KOPT-K1 (cell line): Measurements from ENCODE around the gene CTSD.
A peak's percentile ranks its signal among the peaks of the same experiment; 100 is the strongest.

Experiments
- H3K27ac ChIP-seq: fragments of 200-600 bp; sonication (generic); 2 replicates; pipeline ENCODE4 v1.5.1; 2016; ENCODE audit warnings: antibody characterized with exemption, mild to moderate bottlenecking, low read depth, low read length; ENCODE audit not compliant: poor library complexity, severe bottlenecking
- H3K36me3 ChIP-seq: fragments of 200-600 bp; sonication (generic); 2 replicates; pipeline ENCODE4 v1.5.1; 2017; ENCODE audit warnings: antibody characterized with exemption, mild to moderate bottlenecking, low read length, moderate library complexity; ENCODE audit not compliant: insufficient read depth
- H3K9me3 ChIP-seq: fragments of 200-600 bp; sonication (generic); 2 replicates; pipeline ENCODE4 v1.5.1; 2017; ENCODE audit warnings: antibody characterized with exemption, low read length, mild to moderate bottlenecking; ENCODE audit not compliant: insufficient read depth, poor library complexity, severe bottlenecking

CTSD gene

GRCh38 chr11:1739576-1739975 lies 24.2 kb downstream of the CTSD start:
- H3K27ac ChIP-seq = no peak overlapping the region
- H3K9me3 ChIP-seq = peaks cover 24% of the 10 kb centered on the region
- H3K36me3 ChIP-seq = no peaks in the 10 kb centered on the region

GRCh38 chr11:1738380-1738779 lies 25.3 kb downstream of the CTSD start:
- H3K36me3 ChIP-seq = no peaks in the 10 kb centered on the region
- peaks cover 24% of the 10 kb centered on the region for H3K9me3 ChIP-seq
- H3K27ac ChIP-seq = no peak overlapping the region

- Histone ChIP-seq H3K27ac (no peak overlapping the region), H3K9me3 (peaks cover 24% of the 10 kb centered on the region), H3K36me3 (no peaks in the 10 kb centered on the region)
Observed at GRCh38 chr11:1737080-1737757, 26.5 kb downstream of the CTSD start.

- Histone ChIP-seq H3K27ac (no peak overlapping the region), H3K9me3 (peaks cover 24% of the 10 kb centered on the region), H3K36me3 (no peaks in the 10 kb centered on the region)
Observed at GRCh38 chr11:1736447-1736992, 27.2 kb downstream of the CTSD start.

GRCh38 chr11:1735271-1735670 lies 28.5 kb downstream of the CTSD start:
- no peaks in the 10 kb centered on the region for H3K36me3 ChIP-seq
- peaks cover 24% of the 10 kb centered on the region for H3K9me3 ChIP-seq
- H3K27ac ChIP-seq = no peak overlapping the region

GRCh38 chr11:1734641-1735081 lies 29.1 kb downstream of the CTSD start:
- Histone ChIP-seq H3K9me3 (peaks cover 24% of the 10 kb centered on the region), H3K36me3 (no peaks in the 10 kb centered on the region), H3K27ac (no peak overlapping the region)

GRCh38 chr11:1733716-1734640 lies 29.7 kb downstream of the CTSD start:
- Histone ChIP-seq H3K36me3 (no peaks in the 10 kb centered on the region), H3K27ac (peak overlapping the region; percentile 7), H3K9me3 (peaks cover 24% of the 10 kb centered on the region)

- H3K27ac ChIP-seq = no peak overlapping the region
- peaks cover 24% of the 10 kb centered on the region for H3K9me3 ChIP-seq
- no peaks in the 10 kb centered on the region for H3K36me3 ChIP-seq
Observed at GRCh38 chr11:1733009-1733715, 30.6 kb downstream of the CTSD start.

- H3K9me3 ChIP-seq = peaks cover 19% of the 10 kb centered on the region
- H3K27ac ChIP-seq = no peak overlapping the region
- no peaks in the 10 kb centered on the region for H3K36me3 ChIP-seq
Observed at GRCh38 chr11:1732418-1733008, 31.2 kb downstream of the CTSD start.

GRCh38 chr11:1731451-1732059 lies 32.2 kb downstream of the CTSD start:
- H3K36me3 ChIP-seq = no peaks in the 10 kb centered on the region
- H3K27ac ChIP-seq = no peak overlapping the region
- peaks cover 9% of the 10 kb centered on the region for H3K9me3 ChIP-seq

- H3K36me3 ChIP-seq = no peaks in the 10 kb centered on the region
- H3K9me3 ChIP-seq = no peaks in the 10 kb centered on the region
- H3K27ac ChIP-seq = peak overlapping the region; percentile 70
Observed at GRCh38 chr11:1730059-1730629, 33.6 kb downstream of the CTSD start.

GRCh38 chr11:1729692-1730011 lies 34.1 kb downstream of the CTSD start:
- H3K27ac ChIP-seq = peak overlapping the region; percentile 70
- H3K9me3 ChIP-seq = no peaks in the 10 kb centered on the region
- H3K36me3 ChIP-seq = no peaks in the 10 kb centered on the region

GRCh38 chr11:1728931-1729691 lies 34.6 kb downstream of the CTSD start:
- Histone ChIP-seq H3K36me3 (no peaks in the 10 kb centered on the region), H3K9me3 (no peaks in the 10 kb centered on the region), H3K27ac (peak overlapping the region; percentile 70)
